Activated naive CD4-positive, alpha-beta T cell treated with anti-CD3 and anti-CD28 coated beads for 36 hours (primary cell): ENCODE data around the gene HAPLN2. TPM values are rescaled to one million over a fixed set of nuclear protein-coding genes. Genes with fewer than 3 reads are reported as not detected.

Experiments
- CTCF ChIA-PET: fragments of 350-600 bp; sonication (Branson Sonifier 250); formaldehyde crosslinking; loops from one replicate; lab custom pipeline; 2021; ENCODE audit warnings: antibody characterized with exemption; lab: Charles Lee
- DNase-seq: peaks from one replicate; pipeline ENCODE4 v3.0.0-alpha.2; 2020
- H3K27ac Mint-ChIP-seq: one replicate; pipeline ENCODE4 v1.8.0; 2021; ENCODE audit warnings: mild to moderate bottlenecking, mixed read lengths
- H3K27me3 Mint-ChIP-seq: one replicate; pipeline ENCODE4 v1.8.0; 2021; ENCODE audit warnings: low read depth, mixed read lengths
- H3K36me3 Mint-ChIP-seq: one replicate; pipeline ENCODE4 v1.8.0; 2021; ENCODE audit warnings: low read depth, mixed read lengths
- H3K4me1 Mint-ChIP-seq: one replicate; pipeline ENCODE4 v1.8.0; 2021; ENCODE audit warnings: low read depth, mixed read lengths
- H3K4me3 Mint-ChIP-seq: one replicate; pipeline ENCODE4 v1.8.0; 2021; ENCODE audit warnings: mild to moderate bottlenecking, moderate library complexity, mixed read lengths
- H3K9me3 Mint-ChIP-seq: one replicate; pipeline ENCODE4 v1.8.0; 2021; ENCODE audit warnings: mixed read lengths
- intact Hi-C: fragments of 100-400 bp; cut with micrococcal nuclease; formaldehyde crosslinking; loops from one replicate; pipeline ENCODE4 v1.15.1; 2023
- total RNA-seq, 2 experiments: library from RNA; stranded (reverse); gene quantifications; one replicate each; pipeline ENCODE4 v1.2.3, GENCODE V29; 2021

The HAPLN2 gene
- total RNA-seq, 2 experiments from 2014 or later = 0.40 to 0.55 TPM

DNA sequence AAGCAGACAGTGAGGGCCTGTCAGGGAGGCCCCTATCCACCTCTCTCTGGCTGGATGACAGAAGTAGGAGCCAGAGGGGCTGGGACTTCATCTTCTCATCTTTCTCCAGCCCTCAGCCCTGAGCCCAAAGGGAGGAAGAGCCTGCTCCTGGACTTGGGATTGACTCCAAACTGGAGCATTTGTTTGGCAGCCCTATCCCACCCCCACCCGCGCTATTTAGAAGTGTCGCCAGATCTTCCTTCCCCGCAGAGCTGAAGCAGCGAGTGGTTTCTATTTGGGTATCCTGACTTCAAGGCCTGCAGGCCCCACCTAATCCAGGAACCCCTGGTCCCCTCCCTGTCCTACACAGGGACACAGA lies 48.4 kb downstream of the HAPLN2 start:
- no peaks in the 10 kb centered on the region for H3K36me3 Mint-ChIP-seq
- H3K4me3 Mint-ChIP-seq = no peak overlapping the region
- intact Hi-C loops = no loop called here
- DNase-seq = no peak
- H3K9me3 Mint-ChIP-seq = no peaks in the 10 kb centered on the region
- CTCF ChIA-PET = interaction anchor here (0.6 to 2.5 kb wide), 3 partner anchors 22 to 63 kb away, joined by 3 to 7 read pairs (median 4); no protein-coding TSS in a partner anchor
- H3K27ac Mint-ChIP-seq = no peak overlapping the region
- no peaks in the 10 kb centered on the region for H3K27me3 Mint-ChIP-seq
- H3K4me1 Mint-ChIP-seq = peaks cover 2% of the 10 kb centered on the region

DNA sequence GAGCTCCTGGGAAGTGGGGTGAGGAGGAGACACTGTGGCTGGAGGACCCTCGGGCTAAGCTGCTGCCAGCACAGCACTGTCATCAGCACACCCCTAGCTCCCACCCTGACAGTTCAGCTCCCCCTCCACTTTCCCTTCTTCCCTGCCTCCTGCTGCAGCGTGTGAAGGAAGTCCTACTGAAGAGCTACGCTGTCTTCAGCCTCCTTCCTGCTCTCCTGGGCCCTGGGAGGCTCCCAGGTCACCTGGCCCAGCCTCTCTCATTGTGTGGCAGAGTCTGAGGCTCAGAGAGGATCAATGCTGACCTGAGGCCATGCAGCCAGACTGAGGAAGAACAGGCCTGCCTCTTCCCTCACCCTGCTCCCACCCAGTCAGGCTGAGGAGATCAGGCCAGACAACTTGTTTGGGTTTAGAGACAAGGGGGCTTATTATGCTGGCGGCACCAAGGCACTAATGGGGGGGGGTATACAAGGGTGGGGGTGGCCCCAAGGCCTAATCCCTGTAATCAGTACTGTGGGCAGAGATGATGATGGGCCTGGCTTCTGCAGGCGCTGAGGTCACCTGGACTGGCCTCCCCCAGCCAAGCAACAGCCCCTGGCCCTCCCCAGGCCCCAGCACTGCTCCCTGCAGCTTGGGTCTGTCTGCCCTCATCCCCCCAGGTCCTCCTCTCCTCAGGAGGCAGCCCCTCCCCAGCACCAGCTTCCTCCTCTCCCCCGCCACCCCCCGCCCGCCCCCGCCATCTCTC lies 48.9 kb downstream of the HAPLN2 start:
- H3K4me1 Mint-ChIP-seq = no peaks in the 10 kb centered on the region
- no peak for DNase-seq
- no peaks in the 10 kb centered on the region for H3K36me3 Mint-ChIP-seq
- CTCF ChIA-PET = interaction anchor here (0.6 to 2.5 kb wide), 4 partner anchors 8 to 62 kb away, joined by 3 to 7 read pairs (median 4); no protein-coding TSS in a partner anchor
- no peaks in the 10 kb centered on the region for H3K27me3 Mint-ChIP-seq
- intact Hi-C loops = no loop called here
- H3K9me3 Mint-ChIP-seq = no peaks in the 10 kb centered on the region
- no peak overlapping the region for H3K4me3 Mint-ChIP-seq
- no peak overlapping the region for H3K27ac Mint-ChIP-seq

DNA sequence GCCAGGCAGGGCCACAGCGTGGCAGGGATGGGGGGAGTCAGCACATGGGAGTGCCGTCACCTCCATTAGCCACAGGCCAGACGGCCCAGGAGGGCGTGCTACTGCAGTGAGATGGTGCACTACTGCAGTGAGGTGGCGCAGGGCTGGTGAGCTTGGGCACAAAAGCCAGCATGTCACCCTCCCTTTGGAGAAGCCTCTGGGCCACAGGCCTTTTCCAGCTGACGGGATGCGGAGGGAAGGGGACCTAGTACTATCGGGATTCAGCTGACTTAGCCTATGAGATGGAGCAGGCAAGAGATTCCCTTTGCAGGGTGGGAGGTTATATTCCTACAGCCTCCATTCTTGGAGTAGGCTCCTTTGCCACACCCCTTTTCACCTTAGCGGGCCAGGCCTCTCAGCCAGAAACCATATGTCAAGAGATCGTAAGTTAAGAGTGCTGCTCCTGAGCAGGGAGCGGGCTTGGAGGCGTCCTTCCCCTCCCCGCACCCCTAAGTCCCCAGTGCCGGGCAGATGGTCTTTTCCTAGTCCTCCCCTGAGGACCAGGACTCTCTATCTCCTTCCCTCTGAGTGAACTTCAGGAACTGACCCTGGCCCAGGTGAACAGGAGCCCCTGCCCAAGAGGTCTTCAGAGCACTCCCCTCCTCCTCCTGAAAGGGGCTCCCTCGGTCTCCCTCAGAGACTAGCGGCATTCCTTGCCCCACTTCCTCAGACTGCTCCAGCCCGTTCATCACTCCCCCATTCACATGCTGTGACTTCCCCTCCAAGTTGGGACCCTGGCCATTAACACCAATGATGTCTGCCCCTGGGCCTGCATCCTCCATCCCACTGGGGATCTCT lies 49.8 kb downstream of the HAPLN2 start:
- no peaks in the 10 kb centered on the region for H3K36me3 Mint-ChIP-seq
- intact Hi-C loops = no loop called here
- no peak overlapping the region for H3K27ac Mint-ChIP-seq
- no peaks in the 10 kb centered on the region for H3K4me1 Mint-ChIP-seq
- no peaks in the 10 kb centered on the region for H3K27me3 Mint-ChIP-seq
- no peaks in the 10 kb centered on the region for H3K9me3 Mint-ChIP-seq
- no peak for DNase-seq
- H3K4me3 Mint-ChIP-seq = no peak overlapping the region
- CTCF ChIA-PET = interaction anchor here (1.1 to 2.5 kb wide), 3 partner anchors 9 to 57 kb away, joined by 3 to 7 read pairs (median 4); no protein-coding TSS in a partner anchor

DNA sequence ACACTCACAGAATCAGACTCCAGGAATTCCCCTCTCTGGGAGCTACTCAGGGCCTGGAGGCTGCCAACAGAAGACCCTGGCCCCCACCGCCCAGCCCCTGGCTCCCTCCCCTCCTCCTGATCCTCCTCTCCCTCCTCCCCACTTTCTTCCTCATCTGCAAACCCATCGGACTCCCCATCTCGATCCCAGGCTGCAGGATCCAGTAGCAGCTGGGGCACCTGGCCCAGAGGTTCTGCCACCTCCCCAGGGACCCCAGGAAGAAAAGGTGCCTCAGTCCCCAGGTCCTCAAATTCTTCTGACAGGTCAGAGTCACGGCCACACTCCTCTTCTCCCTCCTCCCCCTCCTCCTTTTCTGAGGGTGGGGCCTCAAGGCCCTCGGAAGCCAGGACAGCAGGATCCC lies 50.6 kb downstream of the HAPLN2 start:
- H3K4me3 Mint-ChIP-seq = no peak overlapping the region
- H3K27me3 Mint-ChIP-seq = peaks cover 3% of the 10 kb centered on the region
- H3K9me3 Mint-ChIP-seq = no peaks in the 10 kb centered on the region
- CTCF ChIA-PET = interaction anchor here (1.0 to 2.5 kb wide), 3 partner anchors 9 to 56 kb away, joined by 3 to 7 read pairs (median 4); no protein-coding TSS in a partner anchor
- intact Hi-C loops = no loop called here
- H3K36me3 Mint-ChIP-seq = no peaks in the 10 kb centered on the region
- H3K27ac Mint-ChIP-seq = no peak overlapping the region
- DNase-seq = no peak
- no peaks in the 10 kb centered on the region for H3K4me1 Mint-ChIP-seq

DNA sequence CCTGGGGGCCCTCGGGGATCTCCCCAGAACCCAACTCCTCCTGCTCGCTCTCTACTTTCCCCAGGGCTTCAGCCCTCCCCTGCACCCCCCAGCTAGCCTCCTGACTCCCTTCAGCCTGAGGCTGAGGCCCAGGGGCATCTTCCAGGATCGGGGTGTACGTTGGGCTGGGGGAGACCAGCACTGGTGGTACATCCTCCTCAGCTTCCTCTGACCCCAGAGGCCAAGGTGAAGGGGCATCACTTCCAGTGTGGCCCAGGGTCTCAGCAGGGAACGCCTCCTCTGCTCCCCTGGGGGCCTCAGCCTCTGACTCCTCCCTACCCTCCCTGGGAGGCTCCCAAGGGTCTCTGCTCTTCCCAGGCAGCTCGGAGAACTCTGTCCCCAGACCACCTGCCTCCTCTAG lies 51.1 kb downstream of the HAPLN2 start:
- CTCF ChIA-PET = interaction anchor here (1.0 to 1.4 kb wide), 2 partner anchors 9 to 12 kb away, joined by 3 to 4 read pairs; no protein-coding TSS in a partner anchor
- Mint-ChIP-seq H3K4me3 (no peak overlapping the region), H3K4me1 (no peaks in the 10 kb centered on the region), H3K27ac (no peak overlapping the region), H3K36me3 (no peaks in the 10 kb centered on the region), H3K27me3 (peaks cover 3% of the 10 kb centered on the region), H3K9me3 (no peaks in the 10 kb centered on the region)
- intact Hi-C loops = no loop called here
- no peak for DNase-seq

DNA sequence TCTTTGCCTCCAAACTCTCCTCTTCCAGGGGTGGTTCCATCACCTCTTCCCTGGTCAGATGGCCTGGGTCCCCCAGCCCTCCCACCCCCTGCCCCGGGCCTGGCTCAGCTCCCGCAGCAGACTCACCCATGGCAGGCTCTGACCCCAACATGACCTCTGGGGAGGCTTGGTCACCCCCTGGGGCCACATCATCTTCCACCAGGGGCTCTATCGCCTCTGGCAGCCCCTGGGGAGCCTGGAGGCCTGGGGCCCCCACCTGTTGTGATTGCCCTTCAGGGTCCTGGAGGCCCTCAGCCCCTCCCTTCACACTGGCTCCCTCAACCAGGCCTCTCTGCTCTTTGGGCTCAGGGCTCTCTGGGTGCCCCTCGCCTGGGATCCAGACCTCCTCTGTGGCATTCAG lies 51.6 kb downstream of the HAPLN2 start:
- intact Hi-C loops = no loop called here
- Mint-ChIP-seq H3K36me3 (no peaks in the 10 kb centered on the region), H3K4me1 (no peaks in the 10 kb centered on the region), H3K27ac (no peak overlapping the region), H3K27me3 (peaks cover 8% of the 10 kb centered on the region), H3K4me3 (no peak overlapping the region), H3K9me3 (no peaks in the 10 kb centered on the region)
- no peak for DNase-seq
- CTCF ChIA-PET = interaction anchor here (1.0 kb wide), 1 partner anchor 10 kb away, joined by 3 read pairs; no protein-coding TSS in a partner anchor

DNA sequence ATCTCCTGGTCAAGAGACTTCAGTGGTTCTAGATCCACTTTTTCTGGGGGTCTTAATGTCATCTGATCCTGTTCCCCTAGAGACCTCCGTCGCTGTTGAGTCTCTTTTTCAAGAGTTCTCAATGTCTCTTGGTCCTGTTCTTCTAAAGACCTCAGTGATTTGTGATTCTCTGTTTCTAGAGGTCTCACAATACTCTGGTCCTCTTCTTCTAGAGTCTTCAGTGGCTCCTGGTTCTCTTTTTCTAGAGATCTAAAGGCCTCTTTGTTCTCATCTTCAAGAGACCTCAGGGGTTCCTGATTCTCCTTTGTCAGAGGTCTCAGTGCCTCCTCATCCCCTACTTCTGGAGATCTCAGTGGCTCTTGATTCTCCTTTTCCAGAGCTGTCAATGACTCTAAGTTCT lies 52.6 kb downstream of the HAPLN2 start:
- Mint-ChIP-seq H3K27me3 (peaks cover 12% of the 10 kb centered on the region), H3K9me3 (no peaks in the 10 kb centered on the region), H3K4me1 (no peaks in the 10 kb centered on the region), H3K27ac (no peak overlapping the region), H3K36me3 (no peaks in the 10 kb centered on the region), H3K4me3 (no peak overlapping the region)
- CTCF ChIA-PET = interaction anchor here (0.7 kb wide), 1 partner anchor 10 kb away, joined by 3 read pairs; no protein-coding TSS in a partner anchor
- DNase-seq = no peak
- intact Hi-C loops = no loop called here

DNA sequence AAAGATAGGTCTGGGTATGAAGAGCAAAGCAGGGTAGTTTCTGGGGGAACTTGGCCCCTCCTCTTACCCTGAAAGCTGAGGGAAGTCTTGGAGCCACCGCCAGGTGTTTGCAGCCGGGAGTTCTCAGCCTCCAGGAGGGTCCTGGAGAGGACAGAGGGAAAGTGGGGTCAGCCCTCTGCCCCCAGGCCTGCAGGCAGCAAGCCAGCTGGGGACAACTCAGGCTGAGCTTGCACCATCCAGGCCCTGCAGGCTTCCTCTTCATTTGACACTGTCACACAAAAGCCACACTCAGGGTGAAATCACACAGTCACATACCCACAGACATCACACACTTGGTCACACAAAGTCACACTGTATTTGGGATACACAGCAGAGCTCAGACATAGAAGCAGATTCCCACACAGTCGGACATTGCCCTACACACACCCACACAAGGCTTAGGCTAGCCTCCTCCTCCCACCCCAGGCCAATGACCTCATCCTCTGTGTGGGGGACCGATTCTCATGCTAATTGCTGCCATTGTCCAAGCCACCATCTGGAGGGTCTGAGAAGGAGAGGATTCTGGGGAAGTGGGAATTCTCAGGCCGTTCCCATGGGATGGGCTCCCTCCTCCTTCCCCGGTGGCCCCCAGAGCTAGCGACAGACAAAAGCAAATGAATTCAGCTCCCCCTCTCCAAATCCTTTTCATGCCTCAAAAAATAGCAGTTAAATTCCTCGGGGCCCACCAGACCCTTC lies 54.3 kb downstream of the HAPLN2 start:
- Mint-ChIP-seq H3K4me3 (no peak overlapping the region), H3K27me3 (peaks cover 28% of the 10 kb centered on the region), H3K4me1 (peaks cover 14% of the 10 kb centered on the region), H3K9me3 (no peaks in the 10 kb centered on the region), H3K36me3 (no peaks in the 10 kb centered on the region), H3K27ac (no peak overlapping the region)
- DNase-seq = no peak
- CTCF ChIA-PET = interaction anchor here (0.8 to 12.2 kb wide), 3 partner anchors 14 to 48 kb away, joined by 3 to 123 read pairs (median 34); no protein-coding TSS in a partner anchor
- intact Hi-C loops = no loop called here

Other genes starting within 250 kb of the HAPLN2 start
- 10 to 100 TPM; 28.8 to 32.8 TPM for gene MEF2D, start 118.6 kb upstream of the HAPLN2 start, total RNA-seq
- 10 to 100 TPM in 1 of 2 experiments, 1 to 10 TPM in 1; 9.4 to 10.6 TPM for gene IQGAP3, start 46.9 kb upstream of the HAPLN2 start, total RNA-seq
- gene TTC24, start 39.7 kb upstream of the HAPLN2 start, total RNA-seq = 1 to 10 TPM; 3.1 to 3.9 TPM
- gene NAXE, start 27.6 kb upstream of the HAPLN2 start, total RNA-seq = 10 to 100 TPM; 77.4 to 84.6 TPM
- gene GPATCH4, start 17.9 kb upstream of the HAPLN2 start, total RNA-seq = 10 to 100 TPM; 37.5 to 38.3 TPM
- gene BCAN, start 22.7 kb downstream of the HAPLN2 start, total RNA-seq = not detected
- not detected for gene NES, start 58.0 kb downstream of the HAPLN2 start, total RNA-seq
- under 1 TPM; 0.45 to 0.72 TPM for gene CRABP2, start 86.2 kb downstream of the HAPLN2 start, total RNA-seq
- gene METTL25B, start 109.1 kb downstream of the HAPLN2 start, total RNA-seq = 10 to 100 TPM; 35.3 to 35.5 TPM
- gene ISG20L2, start 109.4 kb downstream of the HAPLN2 start, total RNA-seq = 10 to 100 TPM; 24.8 to 28.7 TPM
- 100 to 1,000 TPM in 1 of 2 experiments, 10 to 100 TPM in 1; 91.1 to 114 TPM for gene MRPL24, start 121.7 kb downstream of the HAPLN2 start, total RNA-seq
- 100 to 1,000 TPM; 282 to 283 TPM for gene HDGF, start 132.3 kb downstream of the HAPLN2 start, total RNA-seq
- gene PRCC, start 148.1 kb downstream of the HAPLN2 start, total RNA-seq = 10 to 100 TPM; 55.2 to 55.8 TPM
- gene SH2D2A, start 197.4 kb downstream of the HAPLN2 start, total RNA-seq = 100 to 1,000 TPM; 134 to 138 TPM
- gene INSRR, start 239.7 kb downstream of the HAPLN2 start, total RNA-seq = not detected
- under 1 TPM in 1 of 2 experiments, not detected in 1; 0.67 TPM for gene NTRK1, start 241.4 kb downstream of the HAPLN2 start, total RNA-seq